MM.1S (cell line): ENCODE results near the gene S100A8.

Experiments
- DNase-seq: peaks from one replicate; pipeline ENCODE4 v3.0.0-alpha.2; 2015
- H2AFZ ChIP-seq: fragments of 300-600 bp; sonication (generic); 2 replicates; pipeline ENCODE4 v1.6.0; 2016; ENCODE audit warnings: antibody characterized with exemption, low read length
- H3F3A ChIP-seq: fragments of 300-600 bp; sonication (generic); 2 replicates; pipeline ENCODE4 v1.6.1; 2016; ENCODE audit warnings: mild to moderate bottlenecking, antibody characterized with exemption, low read length, moderate library complexity, mixed read lengths; ENCODE audit not compliant: insufficient read depth
- H3K27ac ChIP-seq: fragments of 300-600 bp; sonication (generic); 2 replicates; pipeline ENCODE4 v1.5.1; 2016; ENCODE audit warnings: mild to moderate bottlenecking, low read length
- H3K27me3 ChIP-seq: fragments of 300-600 bp; sonication (generic); replicated peaks from 2 replicates; pipeline ENCODE4 v1.6.0; 2016; ENCODE audit warnings: low read length; ENCODE audit not compliant: insufficient read depth
- H3K36me3 ChIP-seq: fragments of 300-600 bp; sonication (generic); replicated peaks from 2 replicates; pipeline ENCODE4 v1.6.1; 2016; ENCODE audit warnings: mild to moderate bottlenecking, low read length, mixed read lengths; ENCODE audit not compliant: insufficient read depth
- H3K4me1 ChIP-seq: fragments of 300-600 bp; sonication (generic); 2 replicates; pipeline ENCODE4 v1.6.1; 2016; ENCODE audit warnings: low read length, mixed read lengths
- H3K4me2 ChIP-seq: fragments of 300-600 bp; sonication (generic); 2 replicates; pipeline ENCODE4 v1.6.0; 2016; ENCODE audit warnings: low read depth, low read length
- H3K4me3 ChIP-seq: fragments of 300-600 bp; sonication (generic); 2 replicates; pipeline ENCODE4 v1.5.1; 2016; ENCODE audit warnings: low read length, mixed read lengths
- H3K79me2 ChIP-seq: fragments of 300-600 bp; sonication (generic); 2 replicates; pipeline ENCODE4 v1.6.1; 2016; ENCODE audit warnings: mixed run types, low read length, mixed read lengths
- H3K9ac ChIP-seq: fragments of 300-600 bp; sonication (generic); 2 replicates; pipeline ENCODE4 v1.6.1; 2016; ENCODE audit warnings: low read length, mixed read lengths
- H3K9me2 ChIP-seq: fragments of 300-600 bp; sonication (generic); replicated peaks from 2 replicates; pipeline ENCODE4 v1.6.1; 2016; ENCODE audit warnings: mild to moderate bottlenecking, low read length, mixed read lengths; ENCODE audit not compliant: insufficient read depth
- H3K9me3 ChIP-seq: fragments of 300-600 bp; sonication (generic); replicated peaks from 2 replicates; pipeline ENCODE4 v1.6.1; 2016; ENCODE audit warnings: mild to moderate bottlenecking, low read length, mixed read lengths; ENCODE audit not compliant: insufficient read depth
- H4K20me1 ChIP-seq: fragments of 300-600 bp; sonication (generic); 2 replicates; pipeline ENCODE4 v1.6.1; 2016; ENCODE audit warnings: mild to moderate bottlenecking, low read length, moderate library complexity, mixed read lengths; ENCODE audit not compliant: insufficient read depth
- CTCF ChIP-seq: fragments of 300-600 bp; sonication (generic); IDR thresholded peaks from 2 replicates; pipeline ENCODE4 v1.5.1; 2016; ENCODE audit warnings: antibody characterized with exemption, low read length, mixed read lengths
- EZH2 ChIP-seq: fragments of 300-600 bp; sonication (generic); optimal IDR thresholded peaks from 2 replicates; pipeline ENCODE3; 2017; ENCODE audit warnings: low read depth, mild to moderate bottlenecking, antibody characterized with exemption, low read length, mixed read lengths
- EZH2phosphoT487 ChIP-seq: fragments of 300-600 bp; sonication (generic); IDR thresholded peaks from 2 replicates; pipeline ENCODE4 v1.6.1; 2018; ENCODE audit warnings: antibody characterized with exemption, low read length

Gene S100A8

GRCh38 chr1:153390938-153391710 lies at the start of gene S100A8:
Gene S100A8, minus strand, starts transcription at chr1:153391073. Its CDS starts 538 bp downstream, at chr1:153390535.
- H3K9me3 ChIP-seq: no peaks in the 10 kb centered on the region
- H3K4me2 ChIP-seq: no peak within 1 kb of the TSS
- no peaks in the 10 kb centered on the region for H3K36me3 ChIP-seq
- H3F3A ChIP-seq: no peaks in the 10 kb centered on the region
- H3K27ac ChIP-seq: no peak within 1 kb of the TSS
- TF ChIP-seq EZH2 (no peak), CTCF (no peak), EZH2phosphoT487 (no peak)
- no peaks in the 10 kb centered on the region for H3K9me2 ChIP-seq
- no peaks in the 10 kb centered on the region for H4K20me1 ChIP-seq
- H3K4me1 ChIP-seq: no peaks in the 10 kb centered on the region
- H2AFZ ChIP-seq: no peak within 1 kb of the TSS
- DNase-seq: no peak
- H3K27me3 ChIP-seq: peaks cover 16% of the 10 kb centered on the region
- no peaks in the 10 kb centered on the region for H3K79me2 ChIP-seq
- no peak within 1 kb of the TSS for H3K4me3 ChIP-seq
- H3K9ac ChIP-seq: no peak within 1 kb of the TSS

- no peaks in the 10 kb centered on the region for H3K4me1 ChIP-seq
- no peak for DNase-seq
- no peaks in the 10 kb centered on the region for H3K9me2 ChIP-seq
- no peaks in the 10 kb centered on the region for H3F3A ChIP-seq
- no peak overlapping the region for H2AFZ ChIP-seq
- no peak overlapping the region for H3K4me2 ChIP-seq
- TF ChIP-seq CTCF (no peak), EZH2phosphoT487 (no peak), EZH2 (no peak)
- H3K9me3 ChIP-seq: no peaks in the 10 kb centered on the region
- H3K27ac ChIP-seq: no peak overlapping the region
- no peak overlapping the region for H3K4me3 ChIP-seq
- no peaks in the 10 kb centered on the region for H3K36me3 ChIP-seq
- H3K9ac ChIP-seq: no peak overlapping the region
- H3K27me3 ChIP-seq: no peaks in the 10 kb centered on the region; the same call in 1 of the 2 replicates
- no peaks in the 10 kb centered on the region for H4K20me1 ChIP-seq
- no peaks in the 10 kb centered on the region for H3K79me2 ChIP-seq
Observed at GRCh38 chr1:153439273-153439672, 48.4 kb upstream of the S100A8 start.

GRCh38 chr1:153438599-153438998 lies 47.7 kb upstream of the S100A8 start:
- H3K4me2 ChIP-seq: no peak overlapping the region
- H3F3A ChIP-seq: no peaks in the 10 kb centered on the region
- no peaks in the 10 kb centered on the region for H3K36me3 ChIP-seq
- no peak for DNase-seq
- TF ChIP-seq CTCF (no peak), EZH2 (no peak), EZH2phosphoT487 (no peak)
- H3K9me3 ChIP-seq: no peaks in the 10 kb centered on the region
- H3K79me2 ChIP-seq: no peaks in the 10 kb centered on the region
- no peaks in the 10 kb centered on the region for H3K9me2 ChIP-seq
- no peaks in the 10 kb centered on the region for H4K20me1 ChIP-seq
- no peaks in the 10 kb centered on the region; the same call in 1 of the 2 replicates for H3K27me3 ChIP-seq
- H3K4me3 ChIP-seq: no peak overlapping the region
- H2AFZ ChIP-seq: no peak overlapping the region
- H3K9ac ChIP-seq: no peak overlapping the region
- no peaks in the 10 kb centered on the region for H3K4me1 ChIP-seq
- no peak overlapping the region for H3K27ac ChIP-seq
